HG03460 (cell line): ENCODE measurements around the gene PNPLA1.

ENCODE experiments used
- ATAC-seq: cut with Tn5 transposase; IDR thresholded peaks from one replicate; pipeline ENCODE4 v1.9.1; 2021; ENCODE audit not compliant: unreplicated experiment

PNPLA1 gene

GRCh38 chr6:36269834-36270705, at the start of gene PNPLA1:
Gene PNPLA1 (plus strand): TSS chr6:36270060. CDS start chr6:36270460, 400 bp downstream.
- no peak for ATAC-seq

GRCh38 chr6:36220226-36220625, 49.6 kb upstream of the PNPLA1 start:
- ATAC-seq, result no peak

GRCh38 chr6:36221674-36222073, 48.2 kb upstream of the PNPLA1 start:
- no peak for ATAC-seq

- ATAC-seq, result no peak
Observed at GRCh38 chr6:36222924-36223323, 46.9 kb upstream of the PNPLA1 start.

DNA sequence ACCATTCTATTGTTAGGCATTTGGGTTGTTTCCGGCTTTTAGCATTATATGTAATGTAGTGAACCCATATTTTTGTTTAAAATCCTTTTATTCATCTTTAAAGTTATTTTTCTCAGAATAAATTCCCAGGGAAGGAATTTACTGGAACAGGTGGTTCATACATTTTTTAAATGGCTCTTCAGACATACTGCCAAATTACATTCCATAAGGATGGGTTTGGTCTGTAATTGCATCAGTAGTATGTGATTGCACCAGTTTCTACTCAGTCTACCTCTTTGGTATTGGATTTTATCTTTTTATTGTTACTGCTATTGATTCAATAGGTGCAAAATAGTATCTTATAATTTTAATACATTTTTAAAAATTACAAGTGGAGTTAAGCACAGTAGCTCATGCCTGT, 46.2 kb upstream of the PNPLA1 start:
- no peak for ATAC-seq

GRCh38 chr6:36224918-36225461, 44.9 kb upstream of the PNPLA1 start:
- no peak for ATAC-seq

DNA sequence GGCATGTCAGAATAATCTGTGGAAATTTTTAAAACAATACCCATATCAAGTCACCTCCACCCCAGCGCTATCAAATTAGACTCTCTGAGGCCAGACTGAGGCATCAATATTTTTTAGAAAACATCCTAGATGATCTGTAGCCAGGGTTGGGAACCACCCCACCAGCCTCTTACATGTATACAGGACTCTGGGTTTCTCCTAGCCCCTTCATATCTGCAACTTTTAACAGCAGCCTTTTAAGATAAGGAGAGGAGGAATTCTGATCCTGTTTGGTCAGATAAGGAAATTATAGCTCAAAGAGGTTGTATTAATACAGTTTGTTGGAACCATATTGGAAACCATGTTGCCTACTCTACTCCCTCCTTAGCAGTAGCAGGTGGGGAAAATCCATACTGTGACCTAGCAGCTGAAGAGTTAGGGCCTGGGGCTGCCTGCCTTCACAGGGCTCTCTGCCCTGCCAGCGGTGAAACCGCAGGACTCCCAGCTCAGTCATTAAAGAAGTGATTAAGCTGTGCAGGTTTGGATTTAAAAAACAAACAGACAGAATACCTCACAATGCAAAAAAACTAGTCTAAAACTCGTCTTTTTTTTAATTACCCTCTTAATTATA, 43.3 kb upstream of the PNPLA1 start:
- ATAC-seq, result no peak

DNA sequence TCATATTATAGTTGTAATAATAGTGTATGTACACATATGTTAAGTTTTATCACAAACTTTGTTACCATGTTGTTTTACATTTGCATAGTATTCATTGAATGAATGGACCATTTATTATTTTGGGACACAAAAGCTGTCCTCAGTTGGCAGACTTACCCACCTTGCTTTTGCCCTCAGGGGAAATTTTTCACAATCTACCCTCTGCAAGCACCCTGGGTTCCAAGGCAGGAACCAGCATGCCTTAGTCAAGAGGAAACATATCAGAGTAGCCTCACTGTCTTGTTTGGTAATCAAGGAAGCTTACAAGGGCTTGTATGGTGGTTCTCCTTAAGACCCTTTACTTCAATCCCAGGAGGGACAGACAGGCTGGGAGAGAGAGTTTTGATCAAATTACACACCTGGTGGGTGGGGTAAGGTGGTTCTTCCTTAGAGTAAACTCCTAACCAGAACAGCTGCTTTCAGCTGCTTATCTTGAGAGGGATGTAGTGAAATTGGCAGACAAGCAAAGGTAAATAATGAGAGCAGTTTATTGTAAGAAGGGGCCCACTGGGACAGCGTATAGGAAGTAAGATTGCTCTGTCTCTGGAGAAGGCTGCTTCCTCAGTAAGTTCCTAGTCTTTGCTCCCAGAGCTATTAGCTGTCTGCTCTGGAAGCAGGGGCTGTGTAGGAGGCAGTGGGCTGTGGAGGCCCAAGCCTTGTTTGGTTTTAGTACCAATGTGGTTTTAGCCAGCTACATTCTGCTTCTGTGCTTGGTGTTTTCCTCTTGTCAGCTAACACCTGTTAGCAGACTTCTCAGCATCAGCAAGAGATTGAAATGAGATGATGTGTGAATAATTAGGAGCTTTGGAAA, 42.3 kb upstream of the PNPLA1 start:
- no peak for ATAC-seq

DNA sequence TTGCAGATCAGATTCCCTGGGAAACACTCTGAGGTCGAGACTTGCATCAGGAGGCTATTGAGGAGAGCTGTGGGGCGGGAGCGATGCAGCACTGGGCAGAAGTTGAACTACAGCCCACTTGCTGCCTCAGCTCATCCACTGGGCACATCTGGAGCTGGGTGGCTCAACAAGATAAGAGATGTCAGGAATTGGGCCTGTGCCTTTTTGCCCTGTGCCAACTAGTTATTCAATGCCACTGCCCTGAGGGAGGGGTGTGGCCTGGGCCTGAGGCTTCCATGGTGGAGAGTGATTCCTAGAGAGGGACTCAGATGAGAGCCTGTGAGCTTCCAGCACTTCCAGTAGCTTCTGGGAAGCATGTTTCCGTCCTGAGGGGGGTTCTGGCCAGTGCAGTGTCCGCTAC, 40.6 kb upstream of the PNPLA1 start:
- ATAC-seq, result no peak

GRCh38 chr6:36230371-36230770, 39.5 kb upstream of the PNPLA1 start:
- ATAC-seq, result no peak

DNA sequence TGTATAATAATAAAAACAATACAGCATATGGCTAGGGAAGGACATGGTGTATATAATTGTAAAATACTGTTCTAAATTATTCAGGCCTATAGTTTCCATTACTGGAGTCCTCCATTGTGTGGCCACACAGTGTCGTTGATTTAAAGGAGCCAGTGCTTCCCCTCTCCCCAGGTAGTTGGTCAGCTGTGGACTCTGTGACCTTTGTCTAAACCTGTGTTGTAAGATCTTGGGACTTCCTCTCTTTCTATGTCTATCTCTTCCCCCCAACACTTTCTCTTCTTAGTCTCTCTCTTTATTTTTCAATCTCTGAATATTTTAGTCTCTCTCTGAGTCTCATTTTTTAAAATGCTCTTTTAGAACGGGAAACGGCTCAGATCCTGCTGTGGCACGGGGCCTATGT, 37.7 kb upstream of the PNPLA1 start:
- ATAC-seq, result no peak

DNA sequence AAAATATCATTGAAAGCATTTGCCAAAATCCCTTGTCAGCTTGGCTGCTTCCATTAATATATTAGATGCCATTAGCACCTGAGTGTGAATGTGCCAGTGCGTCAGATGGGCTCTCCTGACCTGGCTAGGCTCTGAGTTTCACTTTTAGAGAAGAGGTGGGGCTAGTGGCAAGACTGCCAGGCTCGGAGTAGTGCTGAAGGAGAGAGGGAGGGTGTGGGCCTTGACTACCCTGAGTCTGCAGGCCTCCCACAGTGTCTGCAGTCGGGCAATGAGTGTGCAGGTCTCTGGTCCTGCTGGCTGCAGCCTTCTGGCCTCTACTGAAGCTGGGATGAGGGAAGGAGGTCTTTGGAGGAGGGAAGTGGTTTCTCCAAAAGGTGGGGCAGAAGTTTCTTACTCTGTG, 34.6 kb upstream of the PNPLA1 start:
- ATAC-seq, result no peak

DNA sequence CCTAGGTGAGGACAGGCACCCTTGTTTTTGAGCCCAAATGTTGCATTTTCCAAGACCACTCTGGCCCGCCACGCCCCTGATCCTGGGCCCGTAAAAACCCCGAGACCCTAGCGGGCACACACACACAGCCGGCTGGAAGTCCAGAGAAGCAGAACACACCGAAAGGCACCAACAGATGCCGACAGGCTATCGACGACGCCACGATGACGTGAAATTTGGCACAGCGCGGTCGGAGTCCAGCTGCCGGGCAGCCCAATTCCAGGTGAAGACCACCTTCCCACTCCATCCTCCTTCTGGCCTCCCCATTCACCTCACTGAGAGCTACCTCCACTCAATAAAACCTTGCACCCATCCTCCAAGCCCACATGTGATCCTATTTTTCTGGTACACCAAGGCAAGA, 34.0 kb upstream of the PNPLA1 start:
- ATAC-seq, result no peak

DNA sequence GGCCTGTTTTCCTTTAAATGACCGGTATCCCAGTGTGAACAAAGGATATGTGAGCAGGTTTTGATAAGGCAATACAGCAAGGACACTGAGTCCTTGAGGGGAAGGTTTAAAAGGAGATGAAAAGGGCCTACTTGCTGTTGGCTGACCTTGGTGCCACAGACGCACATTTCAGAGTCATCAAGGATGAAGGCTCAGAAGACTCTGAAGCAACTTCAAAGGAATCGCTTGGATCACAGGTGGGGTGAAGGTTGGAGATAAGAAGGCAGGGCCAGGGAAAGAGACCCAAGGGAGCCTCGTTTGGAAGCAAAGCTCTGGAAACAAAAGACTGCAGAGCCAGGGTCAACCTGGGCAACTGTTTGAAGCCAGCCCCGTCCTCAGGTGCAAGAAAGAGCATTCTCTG, 30.1 kb upstream of the PNPLA1 start:
- no peak for ATAC-seq

DNA sequence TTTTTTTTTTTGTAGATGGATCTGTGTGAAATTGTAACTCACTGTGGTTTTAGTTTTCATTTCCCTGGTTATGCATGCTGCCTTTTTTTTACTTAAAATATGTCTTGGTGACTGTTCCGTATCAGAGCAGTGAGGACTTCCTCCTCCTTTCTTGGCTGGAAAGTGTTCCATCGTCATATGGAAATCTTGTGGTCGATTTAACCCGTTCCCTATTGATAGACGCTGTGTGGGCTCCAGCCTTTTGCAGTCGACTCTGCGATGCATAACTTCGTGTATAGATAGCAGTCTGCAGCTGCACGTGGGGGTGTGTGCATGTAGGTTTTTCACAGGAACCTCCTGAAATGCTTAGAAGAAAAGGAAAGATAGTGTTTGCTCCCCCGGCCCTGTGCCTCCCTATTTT, 28.1 kb upstream of the PNPLA1 start:
- no peak for ATAC-seq

GRCh38 chr6:36242161-36242560, 27.7 kb upstream of the PNPLA1 start:
- no peak for ATAC-seq

DNA sequence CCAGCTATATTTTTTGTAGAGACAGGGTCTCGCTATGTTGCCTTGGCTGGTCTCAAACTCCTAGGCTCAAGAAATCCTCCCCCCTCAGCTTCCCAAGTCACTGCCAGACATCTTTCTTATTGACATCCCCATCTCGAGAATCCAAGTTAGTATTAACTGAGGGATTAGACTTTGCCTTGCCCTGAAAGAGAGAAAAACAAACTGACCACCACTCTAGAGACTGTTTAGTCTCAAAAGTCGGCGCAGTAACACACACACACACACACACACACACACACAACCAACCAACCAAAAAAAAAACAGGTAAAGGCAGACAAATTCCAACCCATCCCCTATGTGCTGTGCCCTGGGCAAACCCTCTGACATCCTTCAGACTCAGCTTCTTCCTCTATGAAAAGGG, 27.2 kb upstream of the PNPLA1 start:
- ATAC-seq, result no peak

DNA sequence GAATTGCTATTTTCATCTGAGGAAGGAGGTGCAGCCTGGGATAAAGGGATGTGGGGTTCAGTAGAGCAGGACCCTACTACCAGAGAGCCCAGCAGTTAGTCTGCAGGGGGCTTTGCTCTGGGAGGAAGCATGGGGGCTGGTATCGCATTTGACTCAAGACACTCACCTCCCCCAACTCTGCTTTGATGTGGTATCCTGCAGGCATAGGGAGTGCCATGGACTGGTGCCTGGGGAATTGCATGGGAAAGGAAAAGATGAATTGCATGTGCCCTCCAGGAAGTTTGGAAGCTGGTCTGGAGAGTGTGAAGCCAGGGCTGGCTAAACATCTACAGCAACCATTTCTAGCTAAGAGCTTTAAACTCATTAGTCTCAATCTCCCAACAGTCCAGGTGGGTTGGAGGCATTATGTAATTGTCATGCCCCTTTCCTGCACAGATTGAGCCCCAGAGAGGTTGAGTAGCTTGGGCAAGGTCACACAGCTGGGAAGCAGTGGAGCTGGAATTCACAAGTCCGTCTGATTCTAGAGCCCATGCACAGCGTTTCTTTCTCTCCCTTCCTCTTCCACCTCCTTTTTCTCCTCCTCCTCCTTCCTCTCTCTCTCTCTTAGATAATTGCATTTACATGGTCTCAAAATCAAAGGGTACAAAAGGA, 26.2 kb upstream of the PNPLA1 start:
- ATAC-seq, result no peak

DNA sequence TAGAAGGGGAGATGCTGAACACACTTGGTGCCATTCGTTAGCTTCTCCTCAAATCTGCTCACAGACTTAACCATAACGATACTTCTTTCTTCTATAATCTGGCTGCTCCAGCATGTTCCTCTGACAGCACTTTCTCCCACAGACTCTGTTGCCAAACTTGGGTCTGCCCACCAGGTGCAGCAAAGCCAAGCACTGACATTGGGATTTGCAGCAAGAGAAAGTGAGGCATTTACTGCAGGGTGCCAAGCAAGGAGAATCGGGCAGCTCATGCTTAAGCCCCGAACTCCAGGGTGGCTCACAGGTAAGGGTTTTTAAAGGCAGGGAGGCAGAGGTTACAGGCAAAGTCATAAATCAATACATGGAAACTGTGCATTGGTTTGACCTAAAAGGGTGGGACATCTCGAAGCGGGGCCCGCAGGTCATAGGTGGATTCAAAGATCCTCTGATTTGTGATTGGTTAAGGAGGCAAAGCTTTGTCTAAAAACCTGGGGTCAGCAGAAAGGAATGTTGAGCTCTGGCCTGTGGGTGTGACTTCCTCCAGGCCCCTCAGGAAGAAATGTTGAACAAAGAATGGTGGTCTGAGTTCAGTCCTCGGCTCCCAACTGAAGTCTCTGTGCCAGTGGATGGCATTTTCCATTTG, 25.1 kb upstream of the PNPLA1 start:
- no peak for ATAC-seq

DNA sequence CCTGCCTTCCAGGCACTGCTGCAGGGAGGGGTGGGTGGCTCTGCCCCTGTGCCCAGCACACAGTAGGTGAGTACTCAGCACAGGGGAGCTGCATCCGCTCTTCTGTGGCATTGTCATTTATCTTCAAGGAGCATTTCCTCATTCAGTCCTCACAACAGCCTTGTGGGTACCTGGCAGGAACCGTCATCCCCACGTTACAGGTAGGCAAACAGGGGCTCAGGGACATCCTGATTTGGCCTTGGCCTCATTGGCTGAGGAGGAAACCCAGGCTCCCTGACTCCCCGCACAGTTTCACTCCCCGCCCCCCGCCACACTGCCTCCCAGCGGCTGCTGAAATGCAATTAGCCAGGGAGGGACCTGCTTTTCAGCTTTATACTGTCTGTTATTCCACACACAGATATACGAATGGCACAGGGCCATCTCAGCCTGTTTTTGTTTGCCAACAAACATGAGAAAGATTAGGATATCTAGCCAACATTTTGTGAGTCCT, 24.2 kb upstream of the PNPLA1 start:
- ATAC-seq, result no peak
